ENCODE results near the gene CDC45. TPM values are rescaled to one million over a fixed set of nuclear protein-coding genes. Genes with fewer than 3 reads are reported as not detected.

The CDC45 gene
- total RNA-seq, 3 donors from 2014 or later: 50.2 to 80.5 (median 54.7) TPM

GRCh38 chr22:19503367-19503766 is 23.6 kb downstream of the CDC45 start:
- DNase-seq (no peak), ATAC-seq (no peak)
- Mint-ChIP-seq H3K4me1 (ENCODE audit: low read depth) (peaks cover 11% of the 10 kb centered on the region), H3K4me3 (no peak overlapping the region), H3K27me3 (ENCODE audit: low read depth) (no peaks in the 10 kb centered on the region), H3K36me3 (ENCODE audit: insufficient read depth) (no peaks in the 10 kb centered on the region), H3K9me3 (no peaks in the 10 kb centered on the region)

DNA sequence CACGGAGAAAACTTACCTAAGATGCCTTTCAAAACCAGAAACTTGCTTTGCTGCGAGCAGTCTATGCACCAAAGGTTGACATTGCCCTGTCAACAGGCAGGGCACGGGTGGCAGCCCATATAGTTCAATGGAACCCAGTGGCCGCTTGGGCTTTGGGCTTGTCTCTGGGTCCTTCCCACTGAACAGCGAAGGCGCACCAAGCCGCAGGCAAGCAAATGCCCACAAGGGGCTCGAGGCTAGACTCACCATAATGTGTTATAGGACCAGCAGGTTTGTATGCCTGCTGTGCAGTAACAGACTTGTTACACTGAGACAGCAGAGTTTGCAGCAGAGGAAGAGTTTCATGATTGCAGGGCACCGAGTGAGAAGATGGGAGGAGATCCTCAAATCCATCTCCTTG is 24.1 kb downstream of the CDC45 start:
- Mint-ChIP-seq H3K4me1 (ENCODE audit: low read depth) (peaks cover 11% of the 10 kb centered on the region), H3K36me3 (ENCODE audit: insufficient read depth) (no peaks in the 10 kb centered on the region), H3K9me3 (no peaks in the 10 kb centered on the region), H3K4me3 (no peak overlapping the region), H3K27me3 (ENCODE audit: low read depth) (no peaks in the 10 kb centered on the region)
- no peak for ATAC-seq
- DNase-seq: no peak

- Mint-ChIP-seq H3K27me3 (ENCODE audit: low read depth) (no peaks in the 10 kb centered on the region), H3K4me3 (no peak overlapping the region), H3K36me3 (ENCODE audit: insufficient read depth) (no peaks in the 10 kb centered on the region), H3K9me3 (no peaks in the 10 kb centered on the region), H3K4me1 (ENCODE audit: low read depth) (peaks cover 11% of the 10 kb centered on the region)
- ATAC-seq: peak in 1 of 2 donors; percentile 22
- DNase-seq: no peak
Observed at GRCh38 chr22:19504900-19505734, 25.4 kb downstream of the CDC45 start.

DNA sequence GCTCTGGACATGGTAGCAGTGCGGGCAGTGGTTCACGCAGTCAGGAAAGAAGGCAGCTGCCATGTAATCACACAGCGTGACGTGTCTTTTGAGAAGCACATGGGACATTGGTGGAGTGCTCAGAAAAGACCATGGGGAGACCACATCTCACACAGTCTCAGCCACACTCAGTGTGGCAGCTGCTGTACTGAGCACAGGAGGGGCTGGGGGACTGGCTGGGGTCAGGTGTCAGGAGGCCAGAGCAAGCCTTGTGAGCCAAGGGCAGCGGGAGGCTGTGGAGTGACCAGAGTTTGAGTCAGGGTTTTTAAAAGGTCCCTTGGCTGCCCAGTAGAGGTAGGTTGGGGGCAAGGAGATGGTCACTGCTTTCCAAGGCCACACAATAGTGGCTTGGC is 26.0 kb downstream of the CDC45 start:
- Mint-ChIP-seq H3K9me3 (no peaks in the 10 kb centered on the region), H3K4me1 (ENCODE audit: low read depth) (peaks cover 11% of the 10 kb centered on the region), H3K36me3 (ENCODE audit: insufficient read depth) (no peaks in the 10 kb centered on the region), H3K4me3 (no peak overlapping the region), H3K27me3 (ENCODE audit: low read depth) (no peaks in the 10 kb centered on the region)
- no peak for ATAC-seq
- DNase-seq: no peak

DNA sequence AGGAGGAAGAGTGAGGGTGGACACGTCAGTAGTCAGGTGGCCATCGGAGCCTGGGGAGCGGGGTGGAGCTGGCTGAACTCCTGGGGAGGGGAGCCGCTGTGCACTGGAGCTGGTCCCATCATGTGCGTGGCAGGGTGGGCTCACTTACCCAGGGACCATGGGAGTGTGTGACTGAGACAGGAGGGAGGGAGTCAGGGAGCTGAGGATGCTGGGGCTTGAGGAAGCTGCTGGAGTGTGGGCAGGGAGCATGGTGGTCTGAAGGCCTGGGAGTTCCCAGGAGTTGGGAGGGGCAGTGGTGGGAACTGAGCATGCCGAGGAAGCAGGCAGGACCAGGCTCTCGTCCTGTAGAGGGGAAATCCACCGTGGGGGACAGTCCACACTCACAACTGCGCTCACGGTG is 26.5 kb downstream of the CDC45 start:
- no peak for ATAC-seq
- H3K4me3 Mint-ChIP-seq: no peak overlapping the region
- no peaks in the 10 kb centered on the region for H3K27me3 Mint-ChIP-seq (ENCODE audit: low read depth)
- no peak for DNase-seq
- H3K4me1 Mint-ChIP-seq (ENCODE audit: low read depth): peaks cover 11% of the 10 kb centered on the region
- no peaks in the 10 kb centered on the region for H3K9me3 Mint-ChIP-seq
- H3K36me3 Mint-ChIP-seq (ENCODE audit: insufficient read depth): no peaks in the 10 kb centered on the region

GRCh38 chr22:19507534-19507861 is 27.8 kb downstream of the CDC45 start:
- DNase-seq: no peak
- Mint-ChIP-seq H3K27me3 (ENCODE audit: low read depth) (no peaks in the 10 kb centered on the region), H3K4me3 (no peak overlapping the region), H3K9me3 (no peaks in the 10 kb centered on the region), H3K36me3 (ENCODE audit: insufficient read depth) (no peaks in the 10 kb centered on the region), H3K4me1 (ENCODE audit: low read depth) (peaks cover 11% of the 10 kb centered on the region)
- ATAC-seq: no peak

DNA sequence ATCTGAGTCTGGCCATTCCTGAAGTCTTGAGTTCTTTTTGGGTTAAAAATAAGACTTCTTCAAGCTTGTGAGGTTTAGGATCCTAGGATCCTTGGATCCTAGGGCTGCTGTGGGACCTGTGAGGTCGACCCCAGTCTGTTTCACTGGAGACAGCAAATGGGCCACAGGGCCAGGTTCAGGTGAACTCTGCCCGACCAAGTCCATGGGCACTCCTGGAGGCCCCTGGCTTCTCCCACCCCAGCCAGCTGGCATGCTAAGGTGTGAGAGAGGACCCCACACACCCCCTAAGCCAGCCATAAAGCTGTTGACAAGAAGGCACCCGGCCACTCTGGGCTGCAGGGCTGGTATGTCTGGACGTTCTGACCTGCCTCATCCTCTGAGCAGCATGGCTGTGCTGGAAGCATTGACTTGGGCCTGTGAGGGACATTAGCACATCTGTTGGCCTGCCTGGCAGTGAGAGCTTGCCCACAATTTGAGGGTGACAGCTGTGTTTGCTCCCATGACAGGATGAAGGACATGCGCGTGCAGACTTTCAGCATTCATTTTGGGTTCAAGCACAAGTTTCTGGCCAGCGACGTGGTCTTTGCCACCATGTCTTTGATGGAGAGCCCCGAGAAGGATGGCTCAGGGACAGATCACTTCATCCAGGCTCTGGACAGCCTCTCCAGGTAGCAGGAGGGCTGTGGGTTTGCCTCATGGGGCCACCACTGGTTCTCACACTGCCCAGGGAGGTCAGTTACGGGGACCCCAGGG is 28.5 kb downstream of the CDC45 start:
- Mint-ChIP-seq H3K4me3 (no peak overlapping the region), H3K36me3 (ENCODE audit: insufficient read depth) (no peaks in the 10 kb centered on the region), H3K4me1 (ENCODE audit: low read depth) (peaks cover 11% of the 10 kb centered on the region), H3K9me3 (no peaks in the 10 kb centered on the region), H3K27me3 (ENCODE audit: low read depth) (no peaks in the 10 kb centered on the region)
- DNase-seq: no peak
- no peak for ATAC-seq

DNA sequence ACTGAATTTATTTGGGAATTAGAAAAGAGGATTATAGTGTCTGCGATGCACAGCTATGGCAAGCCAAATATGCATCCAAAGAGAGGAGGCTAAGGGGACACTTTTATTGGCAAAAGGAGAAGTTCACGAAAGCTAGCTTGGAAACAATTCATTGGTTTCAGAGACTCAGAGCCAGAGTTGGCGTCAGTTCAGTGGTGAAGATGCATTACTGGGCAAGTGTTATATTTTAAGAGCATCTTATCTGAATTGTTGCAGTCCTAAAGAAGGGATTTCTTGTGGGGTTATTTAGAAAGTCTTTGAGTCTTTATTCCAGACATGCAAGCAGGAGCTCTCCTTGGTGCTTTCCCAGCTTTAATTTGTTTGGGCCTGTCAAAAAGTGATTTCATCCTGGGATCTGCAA is 29.5 kb downstream of the CDC45 start:
- DNase-seq (no peak), ATAC-seq (no peak)
- H3K4me3 Mint-ChIP-seq: no peak overlapping the region
- peaks cover 5% of the 10 kb centered on the region for H3K9me3 Mint-ChIP-seq
- H3K27me3 Mint-ChIP-seq (ENCODE audit: low read depth): no peaks in the 10 kb centered on the region
- H3K36me3 Mint-ChIP-seq (ENCODE audit: insufficient read depth): peaks cover 8% of the 10 kb centered on the region
- H3K4me1 Mint-ChIP-seq (ENCODE audit: low read depth): peaks cover 11% of the 10 kb centered on the region

- H3K9me3 Mint-ChIP-seq: peaks cover 5% of the 10 kb centered on the region
- H3K4me1 Mint-ChIP-seq (ENCODE audit: low read depth): peaks cover 11% of the 10 kb centered on the region
- no peak for DNase-seq
- no peak for ATAC-seq
- H3K27me3 Mint-ChIP-seq (ENCODE audit: low read depth): no peaks in the 10 kb centered on the region
- H3K36me3 Mint-ChIP-seq (ENCODE audit: insufficient read depth): peaks cover 8% of the 10 kb centered on the region
- no peak overlapping the region for H3K4me3 Mint-ChIP-seq
Observed at GRCh38 chr22:19509923-19510322, 30.2 kb downstream of the CDC45 start.

GRCh38 chr22:19510919-19511341 is 31.2 kb downstream of the CDC45 start:
- ATAC-seq: no peak
- peaks cover 2% of the 10 kb centered on the region for H3K4me1 Mint-ChIP-seq (ENCODE audit: low read depth)

GRCh38 chr22:19513823-19514222 is 34.1 kb downstream of the CDC45 start:
- Mint-ChIP-seq H3K4me1 (ENCODE audit: low read depth) (no peaks in the 10 kb centered on the region), H3K9me3 (peaks cover 5% of the 10 kb centered on the region), H3K27me3 (ENCODE audit: low read depth) (no peaks in the 10 kb centered on the region), H3K36me3 (ENCODE audit: insufficient read depth) (peaks cover 8% of the 10 kb centered on the region), H3K4me3 (no peak overlapping the region)
- ATAC-seq: no peak
- no peak for DNase-seq

More at GRCh38 chr22:19510919-19511341, 31.2 kb downstream of the CDC45 start:
- no peak for DNase-seq
- Mint-ChIP-seq H3K36me3 (ENCODE audit: insufficient read depth) (peaks cover 8% of the 10 kb centered on the region), H3K27me3 (ENCODE audit: low read depth) (no peaks in the 10 kb centered on the region), H3K9me3 (peaks cover 5% of the 10 kb centered on the region), H3K4me3 (no peak overlapping the region)

DNA sequence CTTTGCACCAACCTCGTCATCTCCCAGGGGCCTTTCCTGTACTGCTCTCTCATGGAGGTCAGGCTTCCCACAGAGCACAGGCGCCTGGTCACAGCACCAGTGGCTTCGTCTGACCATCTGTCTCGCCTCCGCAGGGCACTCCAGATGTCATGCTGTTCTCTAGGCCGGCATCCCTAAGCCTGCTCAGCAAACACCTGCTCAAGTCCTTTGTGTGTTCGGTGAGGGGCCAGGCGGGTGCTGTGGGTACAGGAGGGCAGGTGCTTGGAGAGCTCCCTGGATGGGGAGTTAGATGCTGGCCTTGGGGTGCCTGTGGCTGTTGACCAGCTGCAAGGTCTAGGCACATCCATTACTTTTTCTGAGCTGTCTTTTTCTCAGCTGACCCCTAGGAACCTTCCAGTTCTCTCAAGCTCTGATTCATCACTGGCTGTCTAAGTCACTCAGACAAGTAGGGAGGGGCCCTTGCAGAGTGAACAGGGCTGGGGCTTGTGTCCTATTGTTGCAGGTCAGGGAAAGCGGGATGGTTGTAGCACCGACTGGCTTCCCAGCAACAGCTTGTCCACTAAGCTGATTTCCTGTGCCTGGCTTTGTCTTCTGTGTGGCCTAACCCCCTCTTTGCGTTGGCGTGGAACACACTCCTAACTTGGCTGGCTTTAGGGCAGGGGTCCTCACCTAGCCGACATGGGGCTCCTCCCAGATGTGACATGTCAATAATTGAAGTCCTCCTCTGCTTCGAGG is 35.3 kb downstream of the CDC45 start:
- no peaks in the 10 kb centered on the region for H3K27me3 Mint-ChIP-seq (ENCODE audit: low read depth)
- no peaks in the 10 kb centered on the region for H3K4me1 Mint-ChIP-seq (ENCODE audit: low read depth)
- H3K9me3 Mint-ChIP-seq: peaks cover 5% of the 10 kb centered on the region
- DNase-seq (no peak), ATAC-seq (no peak)
- H3K4me3 Mint-ChIP-seq: no peak overlapping the region
- H3K36me3 Mint-ChIP-seq (ENCODE audit: insufficient read depth): peaks cover 8% of the 10 kb centered on the region

DNA sequence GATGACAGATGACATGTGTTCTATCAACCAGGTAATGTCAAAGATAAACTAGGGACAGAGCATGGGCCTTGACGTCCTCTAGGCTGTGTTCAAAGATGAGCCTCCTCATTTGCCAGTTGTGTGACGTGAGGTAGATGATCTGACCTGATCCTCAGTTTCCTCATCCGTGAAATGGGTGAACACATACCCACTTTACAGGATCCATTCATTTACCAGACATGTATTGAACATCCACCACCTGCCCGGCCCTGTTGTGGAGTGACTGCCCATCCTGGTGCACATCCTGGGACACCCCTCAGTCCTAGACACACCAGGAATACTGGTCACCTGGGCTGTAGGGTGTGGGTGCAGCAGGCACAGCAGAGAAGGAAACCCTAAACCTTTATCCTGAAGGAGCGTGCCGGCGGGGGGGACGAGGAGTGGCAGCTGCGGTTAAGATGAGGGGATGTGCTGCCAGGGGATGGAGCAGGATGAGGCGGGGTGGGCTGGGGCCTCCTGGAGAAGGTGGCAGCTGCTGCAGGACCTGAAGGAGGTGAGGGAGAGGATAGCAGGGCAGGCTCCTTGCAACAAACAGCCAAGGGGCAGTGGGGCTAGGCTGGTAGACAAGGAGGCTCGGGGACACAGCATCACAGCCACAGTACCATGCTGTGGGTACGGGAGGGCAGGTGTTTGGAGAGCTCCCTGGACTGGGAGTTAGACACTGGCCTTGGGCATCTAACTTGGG is 36.1 kb downstream of the CDC45 start:
- H3K27me3 Mint-ChIP-seq (ENCODE audit: low read depth): no peaks in the 10 kb centered on the region
- H3K9me3 Mint-ChIP-seq: peaks cover 5% of the 10 kb centered on the region
- H3K4me3 Mint-ChIP-seq: no peak overlapping the region
- no peak for ATAC-seq
- peaks cover 8% of the 10 kb centered on the region for H3K36me3 Mint-ChIP-seq (ENCODE audit: insufficient read depth)
- DNase-seq: no peak
- H3K4me1 Mint-ChIP-seq (ENCODE audit: low read depth): no peaks in the 10 kb centered on the region
